ENCODE measurements around the gene SLC19A1. TPM values are rescaled to one million over a fixed set of nuclear protein-coding genes. Genes with fewer than 3 reads are reported as not detected.

The SLC19A1 gene
- total RNA-seq, 1 donor from 2014 or later = 36.8 TPM

DNA sequence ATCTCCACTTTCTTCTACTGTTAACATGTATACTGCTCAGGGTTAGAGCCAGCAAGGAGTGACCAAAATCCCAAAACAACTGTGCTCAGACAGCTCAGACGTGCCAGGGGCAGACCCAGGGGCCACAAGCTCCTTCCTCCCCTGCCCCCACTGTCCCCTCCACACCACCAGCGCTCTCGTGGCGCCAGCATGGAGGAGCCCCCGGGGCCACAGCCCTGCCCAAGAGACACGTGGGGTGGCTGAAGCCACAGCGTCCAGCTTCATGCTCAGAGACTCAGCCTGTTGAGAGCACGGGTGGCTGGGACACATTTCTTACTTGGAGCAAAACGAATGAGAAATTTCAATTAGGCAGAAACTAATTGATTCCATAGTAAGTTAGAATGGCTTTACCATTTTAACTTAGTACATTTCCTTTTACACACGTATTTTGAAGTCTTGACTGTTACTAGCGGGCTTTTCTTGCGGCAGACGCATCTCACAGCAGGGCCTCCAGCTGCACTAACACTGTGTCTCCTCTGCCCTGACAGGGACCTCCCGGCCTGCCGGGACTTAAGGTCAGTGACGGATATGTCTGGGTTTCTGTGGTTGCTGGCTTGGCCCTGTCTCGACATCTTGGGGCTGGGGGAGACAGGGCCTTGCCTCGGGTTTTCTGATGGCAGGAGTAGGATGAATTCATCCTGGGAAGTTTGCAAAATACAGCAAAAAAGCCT, 54.2 kb downstream of the SLC19A1 start:
- H3K36me3 Mint-ChIP-seq = peaks cover 11% of the 10 kb centered on the region
- no peaks in the 10 kb centered on the region for H3K27me3 Mint-ChIP-seq (ENCODE audit: low read depth)
- no peaks in the 10 kb centered on the region for H3K9me3 Mint-ChIP-seq

DNA sequence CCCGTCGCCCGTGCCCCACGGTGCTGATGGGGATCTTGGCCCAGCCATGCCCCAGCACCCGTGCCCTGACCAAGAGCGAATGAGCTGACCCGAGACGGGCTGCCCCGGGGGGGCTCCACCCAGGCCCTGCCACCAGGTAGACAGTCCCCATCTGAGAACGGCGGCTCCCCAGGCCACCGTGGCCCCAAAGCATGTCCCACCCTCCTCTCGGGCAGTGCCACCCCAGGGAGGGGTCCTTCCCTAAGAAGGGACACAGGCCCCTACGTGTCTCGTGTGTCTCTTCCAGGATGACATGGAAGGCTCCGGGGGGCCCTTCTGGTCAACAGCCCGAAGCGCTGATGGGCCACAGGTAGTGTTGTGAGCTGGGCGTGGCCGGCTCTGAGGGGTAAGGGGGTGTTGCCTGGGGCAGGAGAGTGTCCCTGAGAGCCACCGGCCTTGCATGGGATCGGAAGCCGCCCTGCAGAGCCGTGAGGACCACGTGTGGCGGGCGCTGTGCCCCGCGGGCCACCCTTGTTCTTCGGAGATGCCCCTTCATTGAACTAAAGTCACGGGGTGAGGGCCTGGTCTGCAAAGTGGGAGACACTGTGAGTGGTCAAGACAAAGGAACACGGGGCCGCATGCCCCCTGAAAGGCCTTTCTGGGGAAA, 55.0 kb downstream of the SLC19A1 start:
- no peaks in the 10 kb centered on the region for H3K27me3 Mint-ChIP-seq (ENCODE audit: low read depth)
- no peaks in the 10 kb centered on the region for H3K9me3 Mint-ChIP-seq
- TF ChIP-seq, protein P1, sequence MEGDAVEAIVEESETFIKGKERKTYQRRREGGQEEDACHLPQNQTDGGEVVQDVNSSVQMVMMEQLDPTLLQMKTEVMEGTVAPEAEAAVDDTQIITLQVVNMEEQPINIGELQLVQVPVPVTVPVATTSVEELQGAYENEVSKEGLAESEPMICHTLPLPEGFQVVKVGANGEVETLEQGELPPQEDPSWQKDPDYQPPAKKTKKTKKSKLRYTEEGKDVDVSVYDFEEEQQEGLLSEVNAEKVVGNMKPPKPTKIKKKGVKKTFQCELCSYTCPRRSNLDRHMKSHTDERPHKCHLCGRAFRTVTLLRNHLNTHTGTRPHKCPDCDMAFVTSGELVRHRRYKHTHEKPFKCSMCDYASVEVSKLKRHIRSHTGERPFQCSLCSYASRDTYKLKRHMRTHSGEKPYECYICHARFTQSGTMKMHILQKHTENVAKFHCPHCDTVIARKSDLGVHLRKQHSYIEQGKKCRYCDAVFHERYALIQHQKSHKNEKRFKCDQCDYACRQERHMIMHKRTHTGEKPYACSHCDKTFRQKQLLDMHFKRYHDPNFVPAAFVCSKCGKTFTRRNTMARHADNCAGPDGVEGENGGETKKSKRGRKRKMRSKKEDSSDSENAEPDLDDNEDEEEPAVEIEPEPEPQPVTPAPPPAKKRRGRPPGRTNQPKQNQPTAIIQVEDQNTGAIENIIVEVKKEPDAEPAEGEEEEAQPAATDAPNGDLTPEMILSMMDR (IDR thresholded peaks at IDR 0.05; ENCODE audit: unreplicated experiment) = no peak
- peaks cover 11% of the 10 kb centered on the region for H3K36me3 Mint-ChIP-seq
- no peak overlapping the region for H3K4me3 Mint-ChIP-seq
- peaks cover 4% of the 10 kb centered on the region for H3K4me1 Mint-ChIP-seq
- no peak for DNase-seq (ENCODE audit: low spot score in 2 of 2, unreplicated experiment in 2 of 2)
- no peak overlapping the region for H3K27ac Mint-ChIP-seq

More for the DNA sequence above, 54.2 kb downstream of the SLC19A1 start:
- Mint-ChIP-seq H3K4me3 (no peak overlapping the region), H3K27ac (no peak overlapping the region), H3K4me1 (peaks cover 4% of the 10 kb centered on the region)
- no peak for DNase-seq (ENCODE audit: low spot score in 2 of 2, unreplicated experiment in 2 of 2)
- TF ChIP-seq, protein P1 (IDR thresholded peaks at IDR 0.05; ENCODE audit: unreplicated experiment) = no peak

DNA sequence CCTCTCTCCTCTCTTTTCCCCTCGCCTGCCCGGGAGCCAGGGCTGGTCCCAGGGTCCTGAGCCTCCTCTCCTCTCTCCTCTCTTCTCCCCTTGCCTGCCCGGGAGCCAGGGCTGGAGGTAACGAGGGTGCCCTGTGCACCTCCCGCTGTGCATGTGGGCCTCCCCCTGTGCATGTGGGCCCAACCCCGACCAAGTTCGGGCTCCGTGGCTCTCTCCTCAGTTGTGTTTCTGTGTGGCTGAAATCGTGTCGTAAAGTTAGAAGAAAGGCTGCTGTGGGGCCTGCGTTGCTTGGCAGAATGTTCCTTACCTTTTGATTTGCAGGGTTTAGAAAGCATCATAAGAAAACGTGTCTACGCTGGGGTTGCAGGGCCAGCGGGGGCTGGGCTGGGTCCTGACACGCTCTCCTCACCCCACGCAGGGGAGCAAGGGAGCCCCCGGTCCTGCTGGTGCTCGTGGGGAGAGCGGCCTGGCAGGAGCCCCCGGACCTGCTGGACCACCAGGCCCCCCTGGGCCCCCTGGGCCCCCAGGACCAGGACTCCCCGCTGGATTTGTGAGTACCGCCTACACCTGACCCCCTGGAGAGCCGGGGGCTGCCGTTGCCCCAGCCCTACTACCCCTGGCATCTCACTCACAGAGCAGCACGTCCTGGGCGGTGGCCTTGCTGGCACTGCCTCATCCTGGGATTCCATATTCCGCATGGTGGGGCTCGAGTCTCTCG, 55.6 kb downstream of the SLC19A1 start:
- no peak for DNase-seq (ENCODE audit: low spot score in 2 of 2, unreplicated experiment in 2 of 2)
- H3K4me3 Mint-ChIP-seq = no peak overlapping the region
- H3K36me3 Mint-ChIP-seq = peaks cover 12% of the 10 kb centered on the region
- H3K27ac Mint-ChIP-seq = no peak overlapping the region
- TF ChIP-seq, protein P1 (IDR thresholded peaks at IDR 0.05; ENCODE audit: unreplicated experiment) = no peak
- no peaks in the 10 kb centered on the region for H3K9me3 Mint-ChIP-seq
- no peaks in the 10 kb centered on the region for H3K27me3 Mint-ChIP-seq (ENCODE audit: low read depth)
- peaks cover 4% of the 10 kb centered on the region for H3K4me1 Mint-ChIP-seq

DNA sequence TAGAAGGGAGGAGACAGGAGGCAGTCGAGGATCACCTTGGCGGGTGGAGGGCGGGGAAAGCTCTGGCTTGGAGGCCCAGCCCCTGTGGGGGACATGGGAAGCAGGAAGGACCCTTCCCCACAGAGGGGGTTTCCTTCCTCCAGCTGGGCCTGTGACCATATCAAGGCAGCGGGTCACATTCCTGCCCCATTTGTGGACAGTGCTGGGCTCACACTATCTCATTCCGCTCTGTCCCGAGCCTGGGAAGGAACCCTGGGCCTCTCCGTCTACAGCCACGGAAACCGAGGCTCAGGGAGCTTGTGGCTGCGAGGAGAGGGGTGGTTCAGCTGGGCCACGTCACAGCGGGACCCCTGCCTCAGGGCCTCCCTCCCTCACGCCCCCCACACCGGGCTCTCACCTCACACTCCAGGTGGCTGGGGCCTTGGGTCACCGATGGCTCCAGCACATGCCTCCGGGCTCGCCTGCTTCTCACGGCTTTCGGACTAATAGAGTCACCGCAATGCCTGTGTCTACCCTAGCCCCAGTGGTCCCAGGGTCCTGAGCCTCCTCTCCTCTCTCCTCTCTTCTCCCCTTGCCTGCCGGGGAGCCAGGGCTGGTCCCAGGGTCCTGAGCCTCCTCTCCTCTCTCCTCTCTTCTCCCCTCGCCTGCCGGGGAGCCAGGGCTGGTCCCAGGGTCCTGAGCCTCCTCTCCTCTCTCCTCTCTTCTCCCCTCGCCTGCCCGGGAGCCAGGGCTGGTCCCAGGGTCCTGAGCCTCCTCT, 56.4 kb downstream of the SLC19A1 start:
- H3K9me3 Mint-ChIP-seq = no peaks in the 10 kb centered on the region
- H3K27me3 Mint-ChIP-seq (ENCODE audit: low read depth) = no peaks in the 10 kb centered on the region
- H3K4me3 Mint-ChIP-seq = no peak overlapping the region
- DNase-seq (ENCODE audit: low spot score in 2 of 2, unreplicated experiment in 2 of 2) = no peak
- TF ChIP-seq, protein P1 (IDR thresholded peaks at IDR 0.05; ENCODE audit: unreplicated experiment) = no peak
- peaks cover 4% of the 10 kb centered on the region for H3K4me1 Mint-ChIP-seq
- peaks cover 13% of the 10 kb centered on the region for H3K36me3 Mint-ChIP-seq
- no peak overlapping the region for H3K27ac Mint-ChIP-seq

DNA sequence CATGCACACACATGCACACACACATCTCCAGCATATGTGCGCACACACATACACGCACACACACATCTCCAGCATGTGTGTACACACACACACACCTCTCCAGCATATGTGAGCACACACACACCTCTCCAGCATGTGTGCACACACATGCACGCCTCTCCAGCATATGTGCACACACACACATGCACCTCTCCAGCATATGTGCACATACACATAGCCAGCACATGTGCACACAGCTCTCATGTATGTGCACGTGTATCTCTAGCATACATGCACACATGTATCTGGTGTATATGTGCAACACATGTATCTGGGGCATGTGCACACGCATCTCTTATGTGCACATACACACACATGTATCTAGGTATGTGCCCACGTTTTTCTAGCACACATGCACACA, 57.9 kb downstream of the SLC19A1 start:
- Mint-ChIP-seq H3K4me1 (peaks cover 4% of the 10 kb centered on the region), H3K27me3 (ENCODE audit: low read depth) (no peaks in the 10 kb centered on the region), H3K27ac (no peak overlapping the region), H3K9me3 (no peaks in the 10 kb centered on the region), H3K36me3 (peaks cover 15% of the 10 kb centered on the region), H3K4me3 (no peak overlapping the region)
- DNase-seq (ENCODE audit: low spot score in 2 of 2, unreplicated experiment in 2 of 2) = no peak
- TF ChIP-seq, protein P1 (IDR thresholded peaks at IDR 0.05; ENCODE audit: unreplicated experiment) = no peak
